GM23338 (cell line): ENCODE measurements around the gene DNM1L. TPM values are rescaled to one million over a fixed set of nuclear protein-coding genes. Genes with fewer than 3 reads are reported as not detected.

Experiments
- ATAC-seq: fragments of 200-7000 bp; cut with Tn5 transposase; 3 replicates; pipeline ENCODE4 v1.9.1; 2020
- DNase-seq: peaks from one replicate; pipeline ENCODE4 v3.0.0-alpha.2; 2015; ENCODE audit warnings: low spot score
- H2AFZ ChIP-seq: fragments of 200-600 bp; sonication (generic); 2 replicates; pipeline ENCODE4 v1.8.0; 2016; ENCODE audit warnings: antibody characterized with exemption, mild to moderate bottlenecking, moderate library complexity
- H3F3A ChIP-seq: fragments of 200-600 bp; sonication (generic); replicated peaks from 2 replicates; pipeline ENCODE4 v1.8.0; 2017; ENCODE audit warnings: antibody characterized with exemption, mixed run types, low read depth
- H3K27ac ChIP-seq: fragments of 200-600 bp; sonication (generic); 2 replicates; pipeline ENCODE4 v1.6.1; 2016; ENCODE audit warnings: low read depth
- H3K27me3 ChIP-seq: fragments of 200-600 bp; sonication (generic); 2 replicates; pipeline ENCODE4 v1.8.0; 2016; ENCODE audit warnings: mild to moderate bottlenecking, mixed run types, moderate library complexity; ENCODE audit not compliant: insufficient read depth
- H3K36me3 ChIP-seq: fragments of 200-600 bp; sonication (generic); 2 replicates; pipeline ENCODE4 v1.8.0; 2016; ENCODE audit warnings: mild to moderate bottlenecking; ENCODE audit not compliant: insufficient read depth
- H3K4me1 ChIP-seq: fragments of 200-600 bp; sonication (generic); 2 replicates; pipeline ENCODE4 v1.8.0; 2016; ENCODE audit warnings: mild to moderate bottlenecking, moderate library complexity; ENCODE audit not compliant: insufficient read depth
- H3K4me2 ChIP-seq: fragments of 200-600 bp; sonication (generic); 2 replicates; pipeline ENCODE4 v1.7.1; 2017; ENCODE audit warnings: mixed run types
- H3K4me3 ChIP-seq: fragments of 200-600 bp; sonication (generic); 2 replicates; pipeline ENCODE4 v1.6.1; 2016; ENCODE audit warnings: mixed run types
- H3K79me2 ChIP-seq: fragments of 200-600 bp; sonication (generic); replicated peaks from 2 replicates; pipeline ENCODE4 v1.8.0; 2017; ENCODE audit warnings: mild to moderate bottlenecking; ENCODE audit not compliant: insufficient read depth
- H3K9me2 ChIP-seq: fragments of 200-600 bp; sonication (generic); 2 replicates; pipeline ENCODE4 v1.8.0; 2017; ENCODE audit not compliant: insufficient read depth
- H4K20me1 ChIP-seq: fragments of 200-600 bp; sonication (generic); replicated peaks from 2 replicates; pipeline ENCODE4 v1.8.0; 2017; ENCODE audit warnings: mild to moderate bottlenecking; ENCODE audit not compliant: insufficient read depth
- H3K27ac Mint-ChIP-seq: 2 replicates; pipeline ENCODE4 v1.8.0; 2020; ENCODE audit warnings: inconsistent platforms, mild to moderate bottlenecking, moderate library complexity, mixed read lengths
- H3K27me3 Mint-ChIP-seq: 3 replicates; pipeline ENCODE4 v1.8.0; 2022; ENCODE audit warnings: low read depth, mild to moderate bottlenecking, moderate library complexity, mixed read lengths, inconsistent platforms; ENCODE audit not compliant: insufficient read depth, poor library complexity
- H3K36me3 Mint-ChIP-seq: 3 replicates; pipeline ENCODE4 v1.8.0; 2021; ENCODE audit warnings: low read depth, mild to moderate bottlenecking, inconsistent platforms, moderate library complexity, mixed read lengths
- H3K4me1 Mint-ChIP-seq: 3 replicates; pipeline ENCODE4 v1.8.0; 2020; ENCODE audit warnings: mild to moderate bottlenecking, inconsistent platforms, mixed read lengths
- H3K4me3 Mint-ChIP-seq: 3 replicates; pipeline ENCODE4 v1.8.0; 2021; ENCODE audit warnings: moderate library complexity, mild to moderate bottlenecking, inconsistent platforms, mixed read lengths
- H3K9me3 Mint-ChIP-seq: 3 replicates; pipeline ENCODE4 v1.8.0; 2020; ENCODE audit warnings: moderate library complexity, mild to moderate bottlenecking, inconsistent platforms, mixed read lengths
- CREB1 ChIP-seq: fragments of 250-450 bp; sonication (Bioruptor Pico); IDR thresholded peaks from 2 replicates; pipeline ENCODE4 v1.5.0; 2020; ENCODE audit warnings: low read depth, mild to moderate bottlenecking, moderate library complexity
- EZH2 ChIP-seq: fragments of 200-600 bp; sonication (generic); IDR thresholded peaks from one replicate; pipeline ENCODE4 v1.8.0; 2017; ENCODE audit warnings: antibody characterized with exemption, mild to moderate bottlenecking, low read depth; ENCODE audit not compliant: unreplicated experiment
- EZH2phosphoT487 ChIP-seq: fragments of 200-600 bp; sonication (generic); IDR thresholded peaks from one replicate; pipeline ENCODE4 v1.8.1; 2018; ENCODE audit warnings: antibody characterized with exemption; ENCODE audit not compliant: unreplicated experiment
- JUNB ChIP-seq: IDR thresholded peaks from one replicate; pipeline ENCODE4 v1.6.1; 2016; ENCODE audit warnings: antibody characterized with exemption; ENCODE audit not compliant: unreplicated experiment
- NANOG ChIP-seq: IDR thresholded peaks from 2 replicates; pipeline ENCODE4 v1.6.1; 2016; ENCODE audit warnings: antibody characterized with exemption, borderline replicate concordance
- POLR2AphosphoS5 ChIP-seq: IDR thresholded peaks from 2 replicates; pipeline ENCODE4 v1.6.1; 2016; ENCODE audit warnings: antibody characterized with exemption, low read depth
- REST ChIP-seq: IDR thresholded peaks from one replicate; pipeline ENCODE4 v1.6.1; 2018; ENCODE audit warnings: antibody characterized with exemption; ENCODE audit not compliant: unreplicated experiment
- STAT1 ChIP-seq: IDR thresholded peaks from one replicate; pipeline ENCODE4 v1.6.1; 2016; ENCODE audit warnings: antibody characterized with exemption; ENCODE audit not compliant: unreplicated experiment
- ZNF114 ChIP-seq: fragments of 250-450 bp; sonication (Bioruptor Pico); IDR thresholded peaks from 2 replicates; pipeline ENCODE4 v1.5.0; 2020; ENCODE audit warnings: mild to moderate bottlenecking, moderate library complexity
- ZNF331 ChIP-seq: fragments of 250-450 bp; sonication (Bioruptor Pico); IDR thresholded peaks from 2 replicates; pipeline ENCODE4 v1.5.0; 2020; ENCODE audit warnings: low read depth, mild to moderate bottlenecking, moderate library complexity
- ZNF462 ChIP-seq: fragments of 250-450 bp; sonication (Bioruptor Pico); IDR thresholded peaks from 2 replicates; pipeline ENCODE4 v1.5.0; 2020; ENCODE audit warnings: mild to moderate bottlenecking, moderate library complexity
- polyA plus RNA-seq: library from polyadenylated mRNA; unstranded; fragments of >200 nt; fragmentation: Nextera tagmentation; extraction: Ambion mirVana; gene quantifications from 2 replicates; pipeline ENCODE4 v1.2.1, GENCODE V29; 2016
- total RNA-seq: library from RNA; depleted of rRNA; stranded (reverse); fragments of >200 nt; shearing (Covaris generic); gene quantifications from 2 replicates; pipeline ENCODE4 v1.2.3, GENCODE V29; 2014
- TF ChIP-seq, protein P1 (sequence below), 2 experiments: fragments of 200-600 bp in 1 of 2; sonication (generic) in 1 of 2; conservative IDR thresholded peaks; 2 replicates each; pipeline versions ENCODE4 v1.5.1 to v1.6.1; 2016 to 2017; ENCODE audit warnings: antibody characterized with exemption in 2 of 2, low read depth in 2 of 2, mild to moderate bottlenecking in 2 of 2, moderate library complexity in 1 of 2
- TF ChIP-seq, protein P2 (sequence below): IDR thresholded peaks from 2 replicates; pipeline ENCODE4 v1.6.1; 2016; ENCODE audit warnings: antibody characterized with exemption

The DNM1L gene
- total and polyA plus RNA-seq, 2 experiments from 2014 or later, result 72.2 to 94.8 TPM

GRCh38 chr12:32714772-32715171 lies 35.7 kb downstream of the DNM1L start:
- H3K36me3 ChIP-seq, result peaks cover 28% of the 10 kb centered on the region; the same call in 1 of the 2 replicates
- no peak overlapping the region for H3K27ac ChIP-seq
- no peak overlapping the region for H3K4me3 Mint-ChIP-seq
- H4K20me1 ChIP-seq, result no peaks in the 10 kb centered on the region
- H3K27me3 Mint-ChIP-seq, result no peaks in the 10 kb centered on the region
- H3K4me3 ChIP-seq, result no peak overlapping the region
- H3F3A ChIP-seq, result 0 out of 2 replicates have a peak, but pooled peaks cover under 1% of the 10 kb centered on the region
- H3K79me2 ChIP-seq, result no peaks in the 10 kb centered on the region
- no peak for DNase-seq
- TF ChIP-seq NANOG, result no peak
- TF ChIP-seq ZNF331 (CRISPR knock-in tag), result no peak
- TF ChIP-seq ZNF114 (CRISPR knock-in tag), result no peak
- TF ChIP-seq POLR2AphosphoS5, result no peak
- no peak for TF ChIP-seq JUNB
- no peak for TF ChIP-seq STAT1
- TF ChIP-seq, protein P1, sequence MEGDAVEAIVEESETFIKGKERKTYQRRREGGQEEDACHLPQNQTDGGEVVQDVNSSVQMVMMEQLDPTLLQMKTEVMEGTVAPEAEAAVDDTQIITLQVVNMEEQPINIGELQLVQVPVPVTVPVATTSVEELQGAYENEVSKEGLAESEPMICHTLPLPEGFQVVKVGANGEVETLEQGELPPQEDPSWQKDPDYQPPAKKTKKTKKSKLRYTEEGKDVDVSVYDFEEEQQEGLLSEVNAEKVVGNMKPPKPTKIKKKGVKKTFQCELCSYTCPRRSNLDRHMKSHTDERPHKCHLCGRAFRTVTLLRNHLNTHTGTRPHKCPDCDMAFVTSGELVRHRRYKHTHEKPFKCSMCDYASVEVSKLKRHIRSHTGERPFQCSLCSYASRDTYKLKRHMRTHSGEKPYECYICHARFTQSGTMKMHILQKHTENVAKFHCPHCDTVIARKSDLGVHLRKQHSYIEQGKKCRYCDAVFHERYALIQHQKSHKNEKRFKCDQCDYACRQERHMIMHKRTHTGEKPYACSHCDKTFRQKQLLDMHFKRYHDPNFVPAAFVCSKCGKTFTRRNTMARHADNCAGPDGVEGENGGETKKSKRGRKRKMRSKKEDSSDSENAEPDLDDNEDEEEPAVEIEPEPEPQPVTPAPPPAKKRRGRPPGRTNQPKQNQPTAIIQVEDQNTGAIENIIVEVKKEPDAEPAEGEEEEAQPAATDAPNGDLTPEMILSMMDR (conservative IDR thresholded peaks at IDR 0.05; ENCODE audit: low read depth in 2 of 2), result no peak
- TF ChIP-seq, protein P2, sequence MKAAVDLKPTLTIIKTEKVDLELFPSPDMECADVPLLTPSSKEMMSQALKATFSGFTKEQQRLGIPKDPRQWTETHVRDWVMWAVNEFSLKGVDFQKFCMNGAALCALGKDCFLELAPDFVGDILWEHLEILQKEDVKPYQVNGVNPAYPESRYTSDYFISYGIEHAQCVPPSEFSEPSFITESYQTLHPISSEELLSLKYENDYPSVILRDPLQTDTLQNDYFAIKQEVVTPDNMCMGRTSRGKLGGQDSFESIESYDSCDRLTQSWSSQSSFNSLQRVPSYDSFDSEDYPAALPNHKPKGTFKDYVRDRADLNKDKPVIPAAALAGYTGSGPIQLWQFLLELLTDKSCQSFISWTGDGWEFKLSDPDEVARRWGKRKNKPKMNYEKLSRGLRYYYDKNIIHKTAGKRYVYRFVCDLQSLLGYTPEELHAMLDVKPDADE, result no peak
- no peak for TF ChIP-seq ZNF462
- TF ChIP-seq EZH2, result no peak
- no peak for TF ChIP-seq CREB1 (CRISPR knock-in tag)
- TF ChIP-seq REST, result no peak
- no peak for TF ChIP-seq EZH2phosphoT487
- no peaks in the 10 kb centered on the region for H3K4me1 ChIP-seq
- H3K9me3 Mint-ChIP-seq, result no peaks in the 10 kb centered on the region
- peaks cover 34% of the 10 kb centered on the region; the same call in 2 of the 3 replicates for H3K36me3 Mint-ChIP-seq
- H3K4me1 Mint-ChIP-seq, result no peaks in the 10 kb centered on the region
- no peaks in the 10 kb centered on the region for H3K27me3 ChIP-seq
- no peak overlapping the region for H3K4me2 ChIP-seq
- no peak overlapping the region for H3K27ac Mint-ChIP-seq
- H2AFZ ChIP-seq, result no peak overlapping the region
- H3K9me2 ChIP-seq, result no peaks in the 10 kb centered on the region
- no peak for ATAC-seq
